Neural progenitor cell (in vitro differentiated cells): Measurements from ENCODE around the gene NFIA. TPM values are rescaled to one million over a fixed set of nuclear protein-coding genes. Genes with fewer than 3 reads are reported as not detected.

Source experiments
- DNase-seq: peaks from one replicate; pipeline ENCODE4 v3.0.0-alpha.2; 2016; ENCODE audit warnings: low spot score
- H2AFZ ChIP-seq: fragments of 200-600 bp; sonication (generic); replicated peaks from 2 replicates; pipeline ENCODE4 v1.6.1; 2016; ENCODE audit warnings: antibody characterized with exemption
- H3F3A ChIP-seq: fragments of 200-600 bp; sonication (generic); 2 replicates; pipeline ENCODE4 v1.6.1; 2016; ENCODE audit warnings: antibody characterized with exemption, low read depth
- H3K27ac ChIP-seq: fragments of 200-600 bp; sonication (generic); 2 replicates; pipeline ENCODE4 v1.5.1; 2016; ENCODE audit warnings: mild to moderate bottlenecking
- H3K27me3 ChIP-seq: fragments of 200-600 bp; sonication (generic); 2 replicates; pipeline ENCODE4 v1.6.1; 2016; ENCODE audit warnings: mild to moderate bottlenecking, moderate library complexity
- H3K36me3 ChIP-seq: fragments of 200-600 bp; sonication (generic); 2 replicates; pipeline ENCODE4 v1.5.1; 2016
- H3K4me1 ChIP-seq: fragments of 200-600 bp; sonication (generic); 2 replicates; pipeline ENCODE4 v1.6.1; 2016; ENCODE audit warnings: mixed run types
- H3K4me2 ChIP-seq: fragments of 200-600 bp; sonication (generic); 2 replicates; pipeline ENCODE4 v1.6.1; 2016
- H3K4me3 ChIP-seq: fragments of 200-600 bp; sonication (generic); 2 replicates; pipeline ENCODE4 v1.5.1; 2016
- H3K79me2 ChIP-seq: fragments of 200-600 bp; sonication (generic); 2 replicates; pipeline ENCODE4 v1.6.1; 2016; ENCODE audit warnings: low read depth
- H3K9ac ChIP-seq: fragments of 200-600 bp; sonication (generic); 2 replicates; pipeline ENCODE4 v1.6.1; 2016
- H3K9me3 ChIP-seq: fragments of 200-600 bp; sonication (generic); 2 replicates; pipeline ENCODE4 v1.5.1; 2016; ENCODE audit warnings: low read depth
- H4K20me1 ChIP-seq: fragments of 200-600 bp; sonication (generic); 2 replicates; pipeline ENCODE4 v1.6.1; 2016; ENCODE audit warnings: low read depth
- H3K27ac Mint-ChIP-seq: 3 replicates; pipeline ENCODE4 v1.8.0; 2021; ENCODE audit warnings: mixed read lengths
- H3K27me3 Mint-ChIP-seq: 2 replicates; pipeline ENCODE4 v1.8.0; 2022; ENCODE audit warnings: low read depth, mild to moderate bottlenecking, inconsistent platforms, moderate library complexity, mixed read lengths; ENCODE audit not compliant: insufficient read depth
- H3K36me3 Mint-ChIP-seq: 3 replicates; pipeline ENCODE4 v1.8.0; 2021; ENCODE audit warnings: mixed read lengths
- H3K4me1 Mint-ChIP-seq: 3 replicates; pipeline ENCODE4 v1.8.0; 2021; ENCODE audit warnings: mixed read lengths
- H3K4me3 Mint-ChIP-seq: 3 replicates; pipeline ENCODE4 v1.8.0; 2021; ENCODE audit warnings: mild to moderate bottlenecking, moderate library complexity, mixed read lengths
- H3K9me3 Mint-ChIP-seq: 3 replicates; pipeline ENCODE4 v1.8.0; 2020; ENCODE audit warnings: mixed read lengths
- EZH2 ChIP-seq: fragments of 200-600 bp; sonication (generic); IDR thresholded peaks from 2 replicates; pipeline ENCODE4 v1.6.1; 2017; ENCODE audit warnings: antibody characterized with exemption, mild to moderate bottlenecking, moderate library complexity
- EZH2phosphoT487 ChIP-seq: fragments of 200-600 bp; sonication (generic); IDR thresholded peaks from 2 replicates; pipeline ENCODE4 v1.6.1; 2017; ENCODE audit warnings: antibody characterized with exemption
- total RNA-seq: library from RNA; depleted of rRNA; stranded (reverse); fragments of >200 nt; gene quantifications from 2 replicates; pipeline ENCODE4 v1.2.3, GENCODE V29; 2015; ENCODE audit warnings: low replicate concordance
- TF ChIP-seq, protein P1 (sequence below): fragments of 200-600 bp; sonication (generic); IDR thresholded peaks from 2 replicates; pipeline ENCODE4 v1.5.1; 2017; ENCODE audit warnings: antibody characterized with exemption, mild to moderate bottlenecking

The NFIA gene
- total RNA-seq, 1 donor from 2014 or later = 5.3 TPM

DNA sequence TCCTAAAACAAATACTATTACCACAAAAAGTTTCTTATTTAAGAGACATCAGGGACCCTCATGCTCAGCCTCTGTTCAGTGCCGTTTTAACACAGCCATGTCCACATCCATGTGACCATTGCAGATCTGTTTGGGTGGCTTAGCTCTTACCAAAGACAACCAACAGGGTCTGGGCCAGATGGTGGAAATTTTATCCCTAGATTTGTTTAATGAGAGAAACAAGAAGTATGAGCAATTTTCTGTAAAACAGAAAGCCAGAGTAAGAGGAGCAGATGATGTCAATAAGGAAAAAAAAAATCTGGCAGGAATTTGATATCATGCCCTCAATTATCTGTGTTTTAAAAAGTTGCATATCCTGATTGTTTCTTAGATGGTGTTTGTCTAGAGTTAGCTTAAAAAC lies 342.7 kb downstream of the NFIA start:
- no peaks in the 10 kb centered on the region for H3F3A ChIP-seq
- H3K9me3 ChIP-seq = no peaks in the 10 kb centered on the region
- Mint-ChIP-seq H3K4me3 (no peak overlapping the region), H3K27ac (no peak overlapping the region), H3K27me3 (peaks cover 2% of the 10 kb centered on the region), H3K4me1 (peaks cover 28% of the 10 kb centered on the region), H3K9me3 (no peaks in the 10 kb centered on the region), H3K36me3 (peaks cover 10% of the 10 kb centered on the region)
- no peaks in the 10 kb centered on the region for H4K20me1 ChIP-seq
- H3K36me3 ChIP-seq = no peaks in the 10 kb centered on the region
- H3K27ac ChIP-seq = no peak overlapping the region
- no peak overlapping the region for H3K9ac ChIP-seq
- H3K27me3 ChIP-seq = no peaks in the 10 kb centered on the region
- no peak for DNase-seq
- no peak overlapping the region for H3K4me2 ChIP-seq
- no peaks in the 10 kb centered on the region for H3K4me1 ChIP-seq
- no peaks in the 10 kb centered on the region for H3K79me2 ChIP-seq
- no peak overlapping the region for H3K4me3 ChIP-seq
- no peak overlapping the region for H2AFZ ChIP-seq
- no peak for TF ChIP-seq EZH2
- TF ChIP-seq, protein P1, sequence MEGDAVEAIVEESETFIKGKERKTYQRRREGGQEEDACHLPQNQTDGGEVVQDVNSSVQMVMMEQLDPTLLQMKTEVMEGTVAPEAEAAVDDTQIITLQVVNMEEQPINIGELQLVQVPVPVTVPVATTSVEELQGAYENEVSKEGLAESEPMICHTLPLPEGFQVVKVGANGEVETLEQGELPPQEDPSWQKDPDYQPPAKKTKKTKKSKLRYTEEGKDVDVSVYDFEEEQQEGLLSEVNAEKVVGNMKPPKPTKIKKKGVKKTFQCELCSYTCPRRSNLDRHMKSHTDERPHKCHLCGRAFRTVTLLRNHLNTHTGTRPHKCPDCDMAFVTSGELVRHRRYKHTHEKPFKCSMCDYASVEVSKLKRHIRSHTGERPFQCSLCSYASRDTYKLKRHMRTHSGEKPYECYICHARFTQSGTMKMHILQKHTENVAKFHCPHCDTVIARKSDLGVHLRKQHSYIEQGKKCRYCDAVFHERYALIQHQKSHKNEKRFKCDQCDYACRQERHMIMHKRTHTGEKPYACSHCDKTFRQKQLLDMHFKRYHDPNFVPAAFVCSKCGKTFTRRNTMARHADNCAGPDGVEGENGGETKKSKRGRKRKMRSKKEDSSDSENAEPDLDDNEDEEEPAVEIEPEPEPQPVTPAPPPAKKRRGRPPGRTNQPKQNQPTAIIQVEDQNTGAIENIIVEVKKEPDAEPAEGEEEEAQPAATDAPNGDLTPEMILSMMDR = no peak
- no peak for TF ChIP-seq EZH2phosphoT487

DNA sequence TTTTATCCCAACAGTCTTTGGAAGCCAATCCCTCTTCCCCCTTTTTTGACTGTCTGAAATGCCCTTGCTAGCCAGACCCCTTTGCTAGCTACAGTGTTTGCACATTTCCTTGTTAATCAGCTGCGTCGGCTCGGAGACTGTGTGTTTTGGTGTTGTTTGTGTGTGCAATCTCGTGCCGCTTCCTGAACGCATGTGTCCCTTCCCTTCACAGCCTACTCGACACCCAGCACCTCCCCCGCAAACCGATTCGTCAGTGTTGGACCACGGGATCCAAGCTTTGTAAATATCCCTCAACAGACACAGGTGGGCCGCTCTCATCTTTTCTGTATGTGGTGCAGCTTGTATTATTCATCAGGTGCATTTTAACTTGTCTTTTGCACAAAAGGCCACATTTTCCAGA lies 343.9 kb downstream of the NFIA start:
- Mint-ChIP-seq H3K4me3 (no peak overlapping the region), H3K9me3 (no peaks in the 10 kb centered on the region), H3K4me1 (peaks cover 21% of the 10 kb centered on the region), H3K27ac (no peak overlapping the region), H3K36me3 (peaks cover 8% of the 10 kb centered on the region), H3K27me3 (peaks cover 2% of the 10 kb centered on the region)
- Histone ChIP-seq H2AFZ (peak overlapping the region; percentile 34), H3K27ac (no peak overlapping the region), H3K9me3 (no peaks in the 10 kb centered on the region), H3K4me3 (no peak overlapping the region), H3K4me1 (peaks cover 5% of the 10 kb centered on the region), H4K20me1 (no peaks in the 10 kb centered on the region), H3K79me2 (no peaks in the 10 kb centered on the region), H3K9ac (no peak overlapping the region), H3K4me2 (no peak overlapping the region), H3K27me3 (no peaks in the 10 kb centered on the region), H3F3A (no peaks in the 10 kb centered on the region), H3K36me3 (no peaks in the 10 kb centered on the region)
- TF ChIP-seq EZH2 (no peak), EZH2phosphoT487 (no peak)
- TF ChIP-seq, protein P1 = no peak
- DNase-seq = no peak

DNA sequence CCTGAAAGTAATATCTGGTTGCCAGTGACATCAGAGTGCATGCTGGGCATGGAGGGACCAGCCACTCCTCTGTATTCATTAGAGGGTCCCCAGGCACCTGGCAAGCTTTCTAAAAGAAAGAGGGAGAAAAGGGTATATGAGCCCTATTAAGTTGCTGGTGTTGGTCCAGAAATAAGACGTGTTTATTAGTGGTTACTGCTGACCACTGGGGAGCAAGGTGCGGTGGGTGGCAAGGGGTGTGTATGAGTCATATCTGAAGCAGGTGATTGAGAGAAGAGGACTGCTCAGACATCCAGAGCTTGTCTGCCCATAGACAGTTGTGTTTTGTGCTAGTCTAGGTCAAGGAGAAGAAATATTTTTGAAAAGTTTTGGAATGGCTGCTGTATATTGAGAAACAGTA lies 344.5 kb downstream of the NFIA start:
- peaks cover 21% of the 10 kb centered on the region for H3K4me1 Mint-ChIP-seq
- no peak for TF ChIP-seq EZH2
- no peak for TF ChIP-seq EZH2phosphoT487
- TF ChIP-seq, protein P1 = no peak
- Histone ChIP-seq H3K9ac (no peak overlapping the region), H3K9me3 (no peaks in the 10 kb centered on the region), H3F3A (no peaks in the 10 kb centered on the region), H3K27me3 (no peaks in the 10 kb centered on the region), H3K4me1 (peaks cover 5% of the 10 kb centered on the region), H3K36me3 (no peaks in the 10 kb centered on the region), H3K4me3 (no peak overlapping the region), H3K27ac (no peak overlapping the region), H4K20me1 (no peaks in the 10 kb centered on the region), H3K79me2 (no peaks in the 10 kb centered on the region), H3K4me2 (no peak overlapping the region), H2AFZ (no peak overlapping the region)
- no peak overlapping the region for H3K4me3 Mint-ChIP-seq
- H3K9me3 Mint-ChIP-seq = no peaks in the 10 kb centered on the region
- H3K27ac Mint-ChIP-seq = peak overlapping the region; percentile 23
- DNase-seq = no peak
- peaks cover 8% of the 10 kb centered on the region for H3K36me3 Mint-ChIP-seq
- H3K27me3 Mint-ChIP-seq = peaks cover 3% of the 10 kb centered on the region
